Neuronal stem cell (in vitro differentiated cells): Measurements from ENCODE around the gene HEPH.

ENCODE experiments used
- DNase-seq: peaks from one replicate; pipeline ENCODE4 v3.0.0-alpha.2; 2013; ENCODE audit warnings: low spot score
- H2AFZ ChIP-seq: one replicate; pipeline ENCODE4 v1.6.1; 2013; ENCODE audit warnings: mild to moderate bottlenecking, low read length, inconsistent platforms
- H2AK5ac ChIP-seq: 2 replicates; pipeline ENCODE4 v1.6.1; 2013; ENCODE audit warnings: low read depth, mild to moderate bottlenecking, inconsistent platforms, low read length, moderate library complexity, mixed read lengths
- H2BK120ac ChIP-seq: 2 replicates; pipeline ENCODE4 v1.6.1; 2013; ENCODE audit warnings: low read depth, mild to moderate bottlenecking, inconsistent platforms, low read length, moderate library complexity, mixed read lengths
- H2BK12ac ChIP-seq: one replicate; pipeline ENCODE4 v1.6.1; 2013; ENCODE audit warnings: low read length, inconsistent platforms
- H2BK15ac ChIP-seq: 2 replicates; pipeline ENCODE4 v1.6.1; 2013; ENCODE audit warnings: mild to moderate bottlenecking, low read length, inconsistent platforms, mixed read lengths
- H2BK5ac ChIP-seq: one replicate; pipeline ENCODE4 v1.6.1; 2013; ENCODE audit warnings: inconsistent platforms, mild to moderate bottlenecking, low read length, moderate library complexity
- H3K14ac ChIP-seq: one replicate; pipeline ENCODE4 v1.6.1; 2013; ENCODE audit warnings: low read length, inconsistent platforms
- H3K18ac ChIP-seq: 2 replicates; pipeline ENCODE4 v1.6.1; 2013; ENCODE audit warnings: low read length, inconsistent platforms
- H3K23ac ChIP-seq: 2 replicates; pipeline ENCODE4 v1.6.1; 2013; ENCODE audit warnings: low read depth, mild to moderate bottlenecking, mixed read lengths, low read length, inconsistent platforms; ENCODE audit not compliant: poor library complexity
- H3K27ac ChIP-seq: replicated peaks from 3 replicates; pipeline ENCODE4 v1.5.1; 2013; ENCODE audit warnings: low read length, inconsistent platforms
- H3K27me3 ChIP-seq, 3 experiments: 2 replicates each; pipeline ENCODE4 v1.6.1; 2013; ENCODE audit warnings: low read length in 3 of 3, mild to moderate bottlenecking in 2 of 3, inconsistent platforms in 1 of 3, low read depth in 1 of 3, mixed read lengths in 1 of 3, moderate library complexity in 1 of 3; ENCODE audit not compliant: control insufficient read depth in 3 of 3, insufficient read depth in 3 of 3
- H3K36me3 ChIP-seq, 2 donors: replicated peaks in 1 of 2; 2 replicates each; pipeline ENCODE4 v1.6.1; 2013; ENCODE audit warnings: low read length in 2 of 2; ENCODE audit not compliant: control insufficient read depth in 2 of 2, insufficient read depth in 2 of 2
- H3K4ac ChIP-seq: 2 replicates; pipeline ENCODE4 v1.6.1; 2013; ENCODE audit warnings: inconsistent platforms, mild to moderate bottlenecking, low read length, moderate library complexity
- H3K4me1 ChIP-seq, 2 donors: 1 replicate in 1 of 2; 2 replicates in 1 of 2; pipeline ENCODE4 v1.6.1; 2013; ENCODE audit warnings: low read length in 2 of 2, low read depth in 1 of 2; ENCODE audit not compliant: control insufficient read depth in 2 of 2, insufficient read depth in 1 of 2
- H3K4me2 ChIP-seq: one replicate; pipeline ENCODE4 v1.6.1; 2013; ENCODE audit warnings: mild to moderate bottlenecking, low read length, inconsistent platforms; ENCODE audit not compliant: insufficient read depth, poor library complexity, severe bottlenecking
- H3K4me3 ChIP-seq, 2 donors: 2 replicates each; pipeline ENCODE4 v1.5.1; 2013; ENCODE audit warnings: low read length in 2 of 2, mild to moderate bottlenecking in 2 of 2, inconsistent platforms in 1 of 2, moderate library complexity in 1 of 2
- H3K79me1 ChIP-seq: one replicate; pipeline ENCODE4 v1.6.1; 2013; ENCODE audit warnings: low read depth, mild to moderate bottlenecking, inconsistent platforms, low read length, moderate library complexity
- H3K9ac ChIP-seq: one replicate; pipeline ENCODE4 v1.6.1; 2013; ENCODE audit warnings: mild to moderate bottlenecking, low read depth, low read length, inconsistent platforms; ENCODE audit not compliant: poor library complexity
- H3K9me3 ChIP-seq, 2 donors: replicated peaks in 1 of 2; 2 replicates each; pipeline versions ENCODE3 to v1.6.1; 2013; ENCODE audit warnings: low read length in 2 of 2, mild to moderate bottlenecking in 2 of 2, inconsistent platforms in 1 of 2, low read depth in 1 of 2, mixed read lengths in 1 of 2, moderate library complexity in 1 of 2; ENCODE audit not compliant: control insufficient read depth in 2 of 2, insufficient read depth in 1 of 2
- H4K8ac ChIP-seq: one replicate; pipeline ENCODE4 v1.6.1; 2013; ENCODE audit warnings: low read depth, mild to moderate bottlenecking, inconsistent platforms, low read length, moderate library complexity
- H4K91ac ChIP-seq: one replicate; pipeline ENCODE4 v1.6.1; 2013; ENCODE audit warnings: low read length, low read depth, mild to moderate bottlenecking, inconsistent platforms; ENCODE audit not compliant: poor library complexity
- WGBS, 2 donors: extraction: QIAGEN DNeasy Blood & Tissue Kit; methylation state at CpG; one replicate each; pipeline ENCODE4 v1.1.7; 2013; ENCODE audit warnings: missing lambda C conversion rate in 2 of 2, mixed read lengths in 1 of 2; ENCODE audit not compliant: insufficient read length in 2 of 2, insufficient replicate concordance in 1 of 2; ENCODE audit errors: extremely low coverage in 2 of 2; 5-methylcytosine and 5-hydroxymethylcytosine counted together

The HEPH gene

DNA sequence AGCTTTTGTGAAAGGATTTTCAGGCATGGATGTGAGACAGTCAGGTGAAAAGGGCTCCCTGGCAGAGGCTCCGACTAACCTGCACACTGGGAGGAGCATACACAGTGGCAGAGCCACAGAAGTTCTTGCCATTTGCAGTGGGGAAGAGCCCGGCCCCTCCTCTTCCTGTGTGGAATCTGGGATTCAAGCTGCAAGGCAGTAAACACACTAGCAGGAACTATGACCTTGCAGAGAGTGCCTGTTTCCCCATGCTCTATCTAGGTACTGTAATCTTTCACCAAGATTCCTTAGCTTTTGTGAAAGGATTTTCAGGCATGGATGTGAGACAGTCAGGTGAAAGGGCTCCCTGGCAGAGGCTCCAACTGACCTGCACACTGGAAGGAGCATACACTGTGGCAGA, 19.8 kb upstream of the HEPH start:
- no peaks in the 10 kb centered on the region for H3K9me3 ChIP-seq
- no peak overlapping the region for H2BK5ac ChIP-seq
- no peaks in the 10 kb centered on the region for H3K36me3 ChIP-seq
- H3K79me1 ChIP-seq = no peaks in the 10 kb centered on the region
- no CpG with 5 or more reads among the region's 2 CpGs for WGBS, 2 donors
- peak overlapping the region; percentile 80 for H2AFZ ChIP-seq
- no peak overlapping the region for H4K8ac ChIP-seq
- DNase-seq = no peak
- H2BK120ac ChIP-seq = no peak overlapping the region
- H3K18ac ChIP-seq = no peak overlapping the region
- no peak overlapping the region for H3K23ac ChIP-seq
- no peak overlapping the region for H3K14ac ChIP-seq
- H3K27me3 ChIP-seq = no peaks in the 10 kb centered on the region
- no peak overlapping the region for H3K4me2 ChIP-seq
- no peak overlapping the region for H3K4ac ChIP-seq
- H2BK15ac ChIP-seq = no peak overlapping the region
- no peak overlapping the region for H3K27ac ChIP-seq
- H3K9ac ChIP-seq = no peak overlapping the region
- no peak overlapping the region for H4K91ac ChIP-seq
- H2BK12ac ChIP-seq = no peak overlapping the region
- H3K4me1 ChIP-seq = no peaks in the 10 kb centered on the region
- no peak overlapping the region for H3K4me3 ChIP-seq
- H2AK5ac ChIP-seq = no peak overlapping the region

DNA sequence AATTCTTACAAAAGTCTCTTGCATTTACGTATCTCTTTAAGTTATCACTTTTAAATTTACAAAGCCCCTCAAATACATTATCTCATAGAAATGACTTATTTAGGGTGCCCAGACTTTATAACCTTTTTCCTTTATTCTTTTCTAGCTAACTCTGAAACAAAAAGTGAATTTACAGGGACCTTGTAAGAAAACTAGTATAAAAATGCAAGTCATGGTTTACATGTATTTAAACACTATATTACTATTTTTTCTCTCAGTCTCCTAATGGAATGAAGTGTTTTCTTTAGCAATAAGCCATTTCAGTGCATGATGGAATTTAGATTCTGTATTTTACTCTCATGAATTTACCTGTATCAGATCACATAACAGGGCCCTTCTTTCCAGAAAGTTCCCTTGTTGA, 14.5 kb upstream of the HEPH start:
- Histone ChIP-seq H2BK120ac (no peak overlapping the region), H3K4me2 (no peak overlapping the region), H3K9me3 (no peaks in the 10 kb centered on the region), H3K4ac (no peak overlapping the region), H2AFZ (no peak overlapping the region), H3K9ac (no peak overlapping the region), H3K14ac (no peak overlapping the region), H3K18ac (no peak overlapping the region), H3K27ac (no peak overlapping the region), H3K4me1 (no peaks in the 10 kb centered on the region), H2BK15ac (no peak overlapping the region), H2BK12ac (no peak overlapping the region), H4K91ac (no peak overlapping the region), H3K27me3 (peaks cover 0 to 3% (median 0%) of the 10 kb centered on the region in 3 experiments), H3K79me1 (no peaks in the 10 kb centered on the region), H2BK5ac (no peak overlapping the region), H4K8ac (no peak overlapping the region), H3K36me3 (no peaks in the 10 kb centered on the region), H2AK5ac (no peak overlapping the region), H3K4me3 (no peak overlapping the region), H3K23ac (no peak overlapping the region)
- no peak for DNase-seq
- no CpG with 5 or more reads among the region's 1 CpG for WGBS, 2 donors

- Histone ChIP-seq H3K18ac (no peak overlapping the region), H3K9ac (no peak overlapping the region), H4K91ac (no peak overlapping the region), H3K27ac (no peak overlapping the region), H3K14ac (no peak overlapping the region), H3K27me3 (peaks cover 0 to 3% (median 0%) of the 10 kb centered on the region in 3 experiments), H3K79me1 (no peaks in the 10 kb centered on the region), H3K4me3 (no peak overlapping the region), H3K4me2 (no peak overlapping the region), H3K9me3 (no peaks in the 10 kb centered on the region), H2AFZ (no peak overlapping the region), H3K4me1 (no peaks in the 10 kb centered on the region), H2AK5ac (no peak overlapping the region), H3K4ac (no peak overlapping the region), H2BK5ac (no peak overlapping the region), H4K8ac (no peak overlapping the region), H2BK12ac (no peak overlapping the region), H3K36me3 (no peaks in the 10 kb centered on the region), H2BK15ac (no peak overlapping the region), H3K23ac (no peak overlapping the region), H2BK120ac (no peak overlapping the region)
- DNase-seq = no peak
Observed at GRCh38 chrX:66150163-66150562, 13.9 kb upstream of the HEPH start.

DNA sequence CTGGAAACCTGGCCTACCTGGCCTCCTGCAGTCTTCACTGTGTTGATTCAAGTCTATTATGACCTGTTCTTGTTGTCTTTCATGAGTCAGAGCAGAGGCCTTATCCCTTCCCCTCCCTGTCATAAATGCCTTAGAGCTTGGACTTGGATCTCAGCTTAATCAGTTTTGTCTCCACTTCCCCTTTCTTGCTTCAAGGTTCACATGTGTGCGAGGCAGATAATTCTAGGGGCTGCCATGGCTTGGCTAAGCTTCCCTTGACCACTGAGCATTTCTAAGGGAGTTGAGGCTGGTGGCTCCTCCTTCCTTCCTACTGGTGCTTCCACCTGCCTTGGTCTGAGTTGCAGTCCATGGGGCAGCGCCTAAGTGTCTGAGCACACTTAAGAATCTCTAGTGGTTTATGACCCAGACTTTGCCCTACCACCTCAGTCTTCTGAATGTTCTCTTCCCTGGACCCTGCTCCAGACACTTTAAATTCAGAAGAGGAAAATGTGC, 1.7 kb upstream of the HEPH start:
- Histone ChIP-seq H3K4me2 (no peak overlapping the region), H3K14ac (no peak overlapping the region), H4K91ac (no peak overlapping the region), H3K23ac (no peak overlapping the region), H3K4me3 (no peak overlapping the region), H2BK12ac (no peak overlapping the region), H3K18ac (no peak overlapping the region), H2BK15ac (no peak overlapping the region), H2AFZ (no peak overlapping the region), H4K8ac (no peak overlapping the region), H2AK5ac (no peak overlapping the region), H2BK120ac (no peak overlapping the region), H3K9me3 (no peaks in the 10 kb centered on the region), H3K79me1 (no peaks in the 10 kb centered on the region), H3K27ac (no peak overlapping the region), H3K27me3 (peaks cover 0 to 6% (median 0%) of the 10 kb centered on the region in 3 experiments), H3K36me3 (peaks cover 0 to under 1% of the 10 kb centered on the region in 2 donors), H3K9ac (no peak overlapping the region), H2BK5ac (no peak overlapping the region), H3K4ac (no peak overlapping the region), H3K4me1 (no peaks in the 10 kb centered on the region)
- no peak for DNase-seq
- WGBS, 2 donors = no CpG with 5 or more reads among the region's 2 CpGs
